Endothelial cell of umbilical vein (primary cell): ENCODE measurements around the gene RSPH1. TPM values are rescaled to one million over a fixed set of nuclear protein-coding genes. Genes with fewer than 3 reads are reported as not detected.

Experiments used
- BruUV-seq: library from RNA; stranded (reverse); fragments of 400-500 nt; replicated peaks from 2 replicates; lab custom pipeline; 2021; lab: Mats Ljungman, UMichigan
- CTCF ChIA-PET: fragments of 300-600, 350-600 bp; sonication (Branson Sonifier 250); formaldehyde crosslinking; loops from one replicate; lab custom pipeline; 2021; ENCODE audit warnings: antibody characterized with exemption, inconsistent platforms; lab: Charles Lee
- POLR2A ChIA-PET: fragments of 300-600, 350-600 bp; sonication (Branson Sonifier 250); formaldehyde crosslinking; loops from one replicate; lab custom pipeline; 2021; ENCODE audit warnings: antibody characterized with exemption, inconsistent platforms; lab: Charles Lee
- DNase-seq: peaks from one replicate; pipeline ENCODE4 v3.0.0-alpha.2; 2011; ENCODE audit warnings: low read depth, low spot score
- FAIRE-seq: peaks from 2 replicates; lab custom pipeline; 2011; peaks lifted over from hg19 to GRCh38; lab: Jason Lieb, UNC
- H2AFZ ChIP-seq: 2 replicates; pipeline ENCODE4 v1.6.0; 2012; ENCODE audit warnings: low read depth, low read length, control low read depth, inconsistent platforms
- H3K27ac ChIP-seq: 2 replicates; pipeline ENCODE4 v1.5.1; 2011; ENCODE audit warnings: low read depth, mild to moderate bottlenecking, control low read depth, low read length, moderate library complexity; ENCODE audit not compliant: insufficient read depth
- H3K27me3 ChIP-seq, 2 experiments: 2 replicates each; pipeline versions ENCODE4 v1.6.0 to v1.6.1; 2011; ENCODE audit warnings: low read length in 2 of 2, mixed read lengths in 1 of 2; ENCODE audit not compliant: control insufficient read depth in 2 of 2, insufficient read depth in 2 of 2
- H3K36me3 ChIP-seq, 2 experiments: 2 replicates in 1 of 2; 3 replicates in 1 of 2; pipeline ENCODE4 v1.5.1; 2011; ENCODE audit warnings: low read length in 2 of 2, mild to moderate bottlenecking in 1 of 2, moderate library complexity in 1 of 2; ENCODE audit not compliant: control insufficient read depth in 2 of 2, insufficient read depth in 2 of 2; ENCODE audit errors: extremely low read depth in 1 of 2
- H3K4me1 ChIP-seq: 3 replicates; pipeline ENCODE4 v1.5.1; 2011; ENCODE audit warnings: mild to moderate bottlenecking, low read length; ENCODE audit not compliant: control insufficient read depth, insufficient read depth; ENCODE audit errors: extremely low read depth
- H3K4me2 ChIP-seq: 2 replicates; pipeline ENCODE4 v1.6.1; 2011; ENCODE audit warnings: low read length, control low read depth, mixed read lengths; ENCODE audit not compliant: insufficient read depth
- H3K4me3 ChIP-seq, 3 experiments: fragments of 200-600 bp in 1 of 3; sonication (generic), shearing (Covaris generic) in 1 of 3; replicated peaks in 1 of 3; 2 replicates each; pipeline ENCODE4 v1.5.1; 2011 to 2016; ENCODE audit warnings: control low read depth in 3 of 3, low read length in 3 of 3, mild to moderate bottlenecking in 2 of 3, inconsistent platforms in 1 of 3, low read depth in 1 of 3, moderate library complexity in 1 of 3; ENCODE audit not compliant: insufficient read depth in 1 of 3
- H3K79me2 ChIP-seq: 2 replicates; pipeline ENCODE4 v1.6.0; 2012; ENCODE audit warnings: low read length, inconsistent platforms; ENCODE audit not compliant: control insufficient read depth, insufficient read depth
- H3K9ac ChIP-seq: replicated peaks from 2 replicates; pipeline ENCODE3; 2011; ENCODE audit warnings: low read length, control low read depth; ENCODE audit not compliant: insufficient read depth; ENCODE audit errors: extremely low read depth
- H3K9me1 ChIP-seq: replicated peaks from 3 replicates; pipeline ENCODE4 v1.6.0; 2011; ENCODE audit warnings: mild to moderate bottlenecking, low read length; ENCODE audit not compliant: control insufficient read depth, insufficient read depth; ENCODE audit errors: extremely low read depth
- H3K9me3 ChIP-seq: replicated peaks from 2 replicates; pipeline ENCODE4 v1.5.1; 2012; ENCODE audit warnings: low read length, inconsistent platforms; ENCODE audit not compliant: control insufficient read depth, insufficient read depth
- H4K20me1 ChIP-seq: replicated peaks from 2 replicates; pipeline ENCODE3; 2011; ENCODE audit warnings: mild to moderate bottlenecking, low read length; ENCODE audit not compliant: control insufficient read depth, insufficient read depth; ENCODE audit errors: extremely low read depth
- FOS ChIP-seq: IDR thresholded peaks from 2 replicates; pipeline ENCODE4 v1.6.1; 2011; ENCODE audit warnings: mild to moderate bottlenecking, low read length, moderate library complexity, borderline replicate concordance; ENCODE audit not compliant: insufficient read depth
- JUN ChIP-seq: IDR thresholded peaks from 2 replicates; pipeline ENCODE4 v1.6.1; 2011; ENCODE audit warnings: borderline replicate concordance, low read depth; ENCODE audit not compliant: insufficient read length, insufficient read depth
- MAX ChIP-seq: IDR thresholded peaks from 2 replicates; pipeline ENCODE4 v1.6.1; 2011; ENCODE audit not compliant: insufficient read depth, insufficient read length
- POLR2A ChIP-seq: IDR thresholded peaks from 2 replicates; pipeline ENCODE4 v1.6.1; 2012; ENCODE audit warnings: low read depth, mild to moderate bottlenecking, control low read depth, low read length
- dilution Hi-C: fragments of 300-500 bp; cut with MboI; formaldehyde crosslinking; loops from one replicate; pipeline ENCODE4 v1.15.0; 2019; ENCODE audit warnings: low sequenced_read_pairs; ENCODE audit not compliant: extremely low pct_ligation_motif_present
- intact Hi-C: fragments of 100-400 bp; cut with micrococcal nuclease; formaldehyde crosslinking; loops from one replicate; pipeline ENCODE4 v1.10.0; 2022
- polyA plus RNA-seq, 4 experiments: library from polyadenylated mRNA; depleted of rRNA in 3 of 4; stranded (reverse) in 3 of 4; unstranded in 1 of 4; fragments of >200 nt; gene quantifications; 2 replicates each; pipeline versions ENCODE4 v1.2.1 to v1.2.3, GENCODE V29; 2011 to 2012; ENCODE audit warnings: missing spikeins in 1 of 4
- total RNA-seq: library from RNA; stranded (reverse); gene quantifications from 2 replicates; pipeline ENCODE4 v1.2.3, GENCODE V29; 2021

Gene RSPH1
- total and polyA plus RNA-seq, 2 donors (not counting 3 experiments of a cell fraction or from before 2014, with no cell fraction given) = 0.08 TPM; not detected in 1

GRCh38 chr21:42499444-42500112 lies 3.6 kb upstream of the RSPH1 start:
- H3K9me3 ChIP-seq = no peaks in the 10 kb centered on the region
- DNase-seq = no peak
- no peak for FAIRE-seq
- no peak overlapping the region for H3K9ac ChIP-seq
- no peaks in the 10 kb centered on the region for H3K79me2 ChIP-seq
- intact Hi-C loops = no loop called here
- H3K4me3 ChIP-seq = no peak overlapping the region
- H3K27me3 ChIP-seq = peaks cover 0 to 3% of the 10 kb centered on the region in 2 experiments
- no peak overlapping the region for H3K4me2 ChIP-seq
- H3K36me3 ChIP-seq = no peaks in the 10 kb centered on the region
- no peaks in the 10 kb centered on the region for H4K20me1 ChIP-seq
- CTCF ChIA-PET = interaction anchor here (1.5 kb wide), 1 partner anchor 9 kb away, joined by 4 read pairs; no protein-coding TSS in a partner anchor
- no peak overlapping the region for H3K27ac ChIP-seq
- TF ChIP-seq POLR2A = no peak
- dilution Hi-C loops = no loop called here
- H3K4me1 ChIP-seq = peaks cover 13% of the 10 kb centered on the region
- no TSS peak for BruUV-seq
- POLR2A ChIA-PET = no interaction called here
- no peaks in the 10 kb centered on the region for H3K9me1 ChIP-seq
- no peak overlapping the region for H2AFZ ChIP-seq

GRCh38 chr21:42498012-42498411 lies 2.0 kb upstream of the RSPH1 start:
- no peak for DNase-seq
- H3K27ac ChIP-seq = no peak overlapping the region
- H3K4me1 ChIP-seq = peaks cover 13% of the 10 kb centered on the region
- H3K4me2 ChIP-seq = no peak overlapping the region
- POLR2A ChIA-PET = no interaction called here
- TF ChIP-seq MAX (no peak), FOS (no peak), JUN (no peak)
- dilution Hi-C loops (no loop called here), intact Hi-C loops (no loop called here)
- H3K9ac ChIP-seq = no peak overlapping the region
- no peaks in the 10 kb centered on the region for H3K79me2 ChIP-seq
- CTCF ChIA-PET = no interaction called here
- no peaks in the 10 kb centered on the region for H3K9me3 ChIP-seq
- no peak for FAIRE-seq
- no peaks in the 10 kb centered on the region for H3K36me3 ChIP-seq
- H3K27me3 ChIP-seq = no peaks in the 10 kb centered on the region
- no peaks in the 10 kb centered on the region for H3K9me1 ChIP-seq
- no peaks in the 10 kb centered on the region for H4K20me1 ChIP-seq
- no peak overlapping the region for H3K4me3 ChIP-seq
- no peak overlapping the region for H2AFZ ChIP-seq
- no TSS peak for BruUV-seq
